Stimulated activated CD4-positive, alpha-beta T cell treated with anti-CD3 and anti-CD28 coated beads, Interleukin-15, amount 100 ng/mL, for 24 hours (primary cell): Measurements from ENCODE around the gene MIER2.
A peak's percentile ranks its signal among the peaks of the same experiment; 100 is the strongest.

ENCODE experiments used
- DNase-seq: peaks from one replicate; pipeline ENCODE4 v3.0.0-alpha.2; 2020

The MIER2 gene

DNA sequence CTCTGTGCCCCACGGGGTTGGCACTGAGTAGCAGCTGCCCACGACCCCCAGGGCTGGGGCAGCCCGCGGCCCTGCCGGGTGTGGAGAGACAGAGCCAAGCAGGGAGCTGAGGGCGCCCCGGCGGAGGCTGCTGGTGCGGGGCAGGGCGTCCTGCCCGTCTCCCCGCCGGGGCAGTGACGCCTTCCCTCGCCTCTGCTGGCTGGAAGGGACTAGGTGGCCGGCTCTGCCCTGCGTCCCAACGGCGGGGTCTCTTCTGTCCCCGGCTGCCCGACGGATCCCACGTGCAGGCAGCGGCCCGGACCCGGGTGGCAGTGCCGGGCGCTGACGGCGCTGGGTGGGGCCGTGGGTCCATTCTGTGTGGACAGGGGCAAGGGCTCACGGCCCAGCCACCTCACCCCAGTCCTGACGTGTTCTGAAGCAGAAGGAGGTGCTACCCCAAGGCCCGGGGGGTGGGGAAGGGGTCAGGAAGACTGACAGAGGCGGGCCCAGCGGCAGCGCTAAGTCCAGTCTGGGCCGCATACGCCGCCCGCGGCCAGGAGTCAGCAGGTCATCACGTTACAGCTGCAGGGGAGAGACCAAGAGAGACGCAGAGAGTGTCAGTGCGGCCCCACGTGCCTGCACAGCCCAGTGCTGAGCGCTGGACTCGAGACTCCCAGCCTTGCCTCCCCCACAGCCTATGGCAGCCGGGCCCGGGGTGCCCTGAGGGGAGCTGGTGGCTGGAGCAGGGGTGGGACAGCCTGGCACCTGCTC, 38.3 kb downstream of the MIER2 start:
- DNase-seq = no peak

DNA sequence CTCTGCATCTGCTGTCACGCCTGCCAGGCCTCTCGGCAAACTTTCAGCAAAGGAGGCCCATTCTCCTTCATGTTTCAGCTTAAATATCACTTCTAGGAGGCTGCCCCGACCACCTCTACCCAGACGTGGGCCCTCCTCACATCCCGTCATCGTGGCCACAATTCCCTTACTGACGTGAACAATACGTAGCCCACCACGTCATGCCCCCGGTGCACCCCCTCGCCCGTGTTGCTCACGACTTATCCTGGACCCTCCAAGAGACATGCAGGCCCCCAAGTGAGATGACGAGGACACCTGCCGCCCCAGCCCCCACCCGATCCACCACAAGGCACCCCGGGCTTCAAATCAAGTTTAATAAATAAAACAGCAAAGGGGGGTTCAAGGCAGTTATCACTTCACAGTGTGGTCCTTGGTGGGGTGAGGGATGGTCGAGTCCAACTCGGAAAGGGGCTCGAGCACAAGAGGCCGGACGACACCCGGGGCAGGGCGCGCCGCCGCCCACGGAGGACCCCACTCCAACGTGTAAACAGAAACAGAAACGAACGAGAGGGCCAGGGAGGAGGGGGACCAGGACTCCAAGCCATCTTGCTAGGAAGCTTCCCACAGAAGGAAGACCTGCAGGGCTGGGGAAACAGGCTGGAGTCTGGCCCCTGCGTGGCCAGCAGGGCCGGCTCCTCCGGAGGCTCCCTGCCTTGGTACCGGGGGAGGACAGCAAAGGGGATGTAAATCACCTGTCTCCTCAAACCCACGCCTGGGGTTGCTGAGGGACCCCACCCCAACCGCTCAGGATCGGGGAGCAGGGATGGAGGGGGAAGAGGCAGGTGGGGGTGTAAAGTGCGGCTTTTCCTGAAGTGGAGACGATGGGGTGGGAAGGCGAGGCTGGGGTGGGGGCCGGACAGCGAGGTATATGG, 39.1 kb downstream of the MIER2 start:
- DNase-seq = no peak

DNA sequence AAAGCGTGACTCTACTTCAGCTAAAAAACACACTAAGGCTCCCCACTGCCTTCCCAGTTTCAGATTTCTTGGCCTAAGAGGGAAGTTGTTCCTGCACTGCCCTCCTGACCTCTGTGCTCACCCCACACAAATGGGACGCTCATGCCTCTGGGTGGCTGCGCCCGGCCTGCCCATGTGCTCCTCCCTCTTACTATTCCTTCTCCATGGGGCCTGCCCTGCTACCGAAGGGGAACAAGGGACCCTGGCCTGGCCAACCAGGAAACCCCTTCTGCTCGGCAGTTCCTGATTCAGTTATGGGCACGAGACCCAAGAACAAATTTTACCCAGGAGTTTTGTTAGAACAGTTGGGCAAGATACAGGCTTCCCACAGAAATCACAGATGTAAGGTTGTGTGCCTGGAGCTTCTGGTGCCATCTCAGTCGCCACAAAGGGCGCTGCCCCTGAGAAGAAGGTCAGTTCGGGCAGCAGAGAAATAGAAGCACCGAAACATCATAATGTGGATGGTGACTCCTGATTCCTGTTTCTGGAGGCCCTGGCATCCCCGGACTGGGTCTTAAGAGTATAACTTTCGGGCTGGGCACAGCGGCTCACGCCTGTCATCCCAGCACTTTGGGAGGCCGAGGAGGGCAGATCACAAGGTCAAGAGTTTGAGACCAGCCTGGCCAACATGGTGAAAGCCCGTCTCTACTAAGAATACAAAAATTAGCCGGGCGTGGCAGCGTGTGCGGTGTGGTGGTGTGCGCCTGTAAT, 47.9 kb downstream of the MIER2 start:
- DNase-seq = no peak

DNA sequence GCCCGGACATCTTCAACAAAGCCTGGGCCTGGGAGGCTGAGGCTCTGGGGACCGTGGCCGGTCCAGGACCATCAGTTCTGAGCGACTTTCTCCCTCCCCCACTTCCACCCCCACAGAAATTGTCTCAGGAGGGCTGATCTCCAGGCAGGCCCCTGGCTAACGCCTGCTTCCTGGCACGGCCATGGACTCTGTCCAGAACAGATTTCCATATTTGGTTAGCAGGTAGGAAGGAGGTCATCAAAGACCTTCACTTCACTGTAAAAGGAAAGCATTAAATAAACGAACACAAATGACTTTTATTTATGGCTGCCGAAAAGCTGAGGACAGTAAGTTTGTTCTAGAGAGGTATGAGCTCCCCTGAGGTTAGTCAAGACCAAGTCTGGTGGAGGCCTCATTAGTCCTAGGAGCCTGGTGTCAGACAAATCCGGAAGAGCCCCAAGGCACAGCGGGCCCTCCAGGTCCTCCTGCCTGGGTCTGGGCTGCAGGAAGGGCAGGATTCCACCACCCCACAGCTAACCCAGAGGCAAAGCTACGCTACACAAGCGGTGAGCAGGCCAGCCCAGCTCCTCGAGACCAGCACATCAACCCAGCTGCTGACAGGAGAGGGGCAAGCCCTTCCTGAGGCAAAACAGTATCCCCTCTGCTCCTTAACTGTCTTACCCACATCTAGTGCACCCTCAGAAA, 48.8 kb downstream of the MIER2 start:
- no peak for DNase-seq

DNA sequence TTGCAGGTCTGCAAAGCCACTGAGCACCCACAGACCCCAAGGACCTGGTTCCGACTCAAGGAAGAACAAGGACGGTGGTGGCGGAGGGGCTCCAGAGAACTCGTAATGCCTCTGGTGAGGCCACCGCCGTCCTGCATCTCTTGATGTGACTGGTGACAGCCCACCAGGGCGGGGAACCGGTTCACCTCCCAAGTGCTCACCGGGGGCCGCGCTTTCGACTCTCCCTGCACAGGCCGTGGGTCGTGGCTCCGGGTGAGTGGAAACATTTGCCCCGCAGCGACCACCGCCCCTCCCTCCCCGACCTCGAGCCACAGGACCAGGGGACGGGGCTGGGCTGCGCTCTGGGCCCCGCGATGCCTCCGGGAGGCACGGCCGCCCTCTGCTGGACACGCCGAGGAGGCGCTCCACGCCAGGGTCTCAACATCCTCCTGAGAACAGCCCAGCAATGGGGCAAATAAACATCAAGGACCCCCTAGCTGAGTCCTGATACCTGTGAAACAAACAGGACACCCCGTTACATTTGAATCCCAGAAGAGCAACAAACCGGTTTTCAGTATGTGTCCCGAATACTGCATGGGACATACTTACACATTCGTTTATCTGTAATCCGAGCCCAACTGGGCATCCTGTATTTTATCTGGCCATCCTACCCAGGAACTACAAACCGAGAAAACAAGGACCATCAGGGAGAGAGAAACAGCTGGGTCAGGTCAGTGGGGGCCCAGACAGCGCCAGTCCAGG, 49.5 kb downstream of the MIER2 start:
- peak; percentile 69 for DNase-seq

DNA sequence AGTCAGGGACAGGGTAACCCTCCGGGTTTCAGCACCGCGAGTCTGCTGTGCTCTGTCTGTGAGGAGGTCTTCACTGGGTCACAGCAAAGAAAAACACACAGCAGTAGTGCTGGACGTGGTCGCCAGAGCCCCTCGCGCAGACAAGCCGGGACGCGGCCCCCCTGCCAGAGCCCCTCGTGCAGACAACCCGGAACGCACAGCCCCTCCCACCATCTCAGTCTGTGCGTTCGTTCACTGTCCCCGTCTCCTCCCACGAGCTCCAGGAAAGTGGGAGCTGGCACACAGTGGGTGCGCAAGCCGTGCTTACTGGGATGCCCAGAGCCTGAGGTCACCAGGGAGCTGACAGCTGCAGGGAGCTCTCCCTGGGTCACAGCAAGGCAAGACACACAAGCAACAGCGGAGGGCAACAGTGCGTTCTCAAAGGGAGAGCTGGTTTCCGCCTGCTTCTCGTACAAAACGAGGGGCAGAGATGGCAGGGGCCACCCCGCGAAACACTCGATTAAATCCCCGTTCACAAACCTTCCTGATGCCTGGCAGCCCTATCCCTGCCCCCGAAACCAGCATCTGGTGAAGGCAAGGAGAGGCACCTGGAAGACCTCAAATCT, 50.2 kb downstream of the MIER2 start:
- no peak for DNase-seq

DNA sequence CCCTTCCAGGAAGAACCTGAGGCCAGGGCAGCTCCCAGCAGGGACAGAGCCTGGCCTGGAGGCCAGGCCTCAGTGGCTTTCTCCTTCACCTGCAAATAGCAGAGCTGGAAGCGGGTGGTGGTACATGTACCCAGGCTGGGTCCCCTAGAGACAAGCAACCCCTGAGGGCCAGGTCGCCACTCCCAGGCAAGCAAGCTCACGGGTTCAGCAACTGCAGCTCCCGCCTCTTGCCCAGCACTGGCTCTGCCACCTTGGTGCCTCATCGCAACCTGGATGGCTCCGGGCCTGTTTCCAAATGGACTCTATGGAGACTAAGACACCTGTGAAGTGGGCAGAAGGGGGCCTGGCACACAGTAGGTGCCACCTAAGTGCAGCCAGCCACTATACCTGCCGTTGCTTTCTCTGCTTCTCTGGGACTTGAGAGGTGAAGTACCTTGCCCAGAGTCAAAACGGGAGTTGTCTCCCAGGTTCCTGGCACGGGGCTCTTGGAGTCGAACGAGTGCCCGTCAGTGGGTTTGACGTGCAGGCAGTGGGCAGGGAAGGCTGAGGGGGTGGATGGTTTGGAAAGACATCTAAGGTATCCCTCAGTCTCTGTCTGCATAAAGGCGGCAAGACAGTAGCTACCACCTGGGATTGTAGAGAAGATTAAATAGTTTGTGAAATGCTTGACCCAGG, 51.0 kb downstream of the MIER2 start:
- DNase-seq = no peak

DNA sequence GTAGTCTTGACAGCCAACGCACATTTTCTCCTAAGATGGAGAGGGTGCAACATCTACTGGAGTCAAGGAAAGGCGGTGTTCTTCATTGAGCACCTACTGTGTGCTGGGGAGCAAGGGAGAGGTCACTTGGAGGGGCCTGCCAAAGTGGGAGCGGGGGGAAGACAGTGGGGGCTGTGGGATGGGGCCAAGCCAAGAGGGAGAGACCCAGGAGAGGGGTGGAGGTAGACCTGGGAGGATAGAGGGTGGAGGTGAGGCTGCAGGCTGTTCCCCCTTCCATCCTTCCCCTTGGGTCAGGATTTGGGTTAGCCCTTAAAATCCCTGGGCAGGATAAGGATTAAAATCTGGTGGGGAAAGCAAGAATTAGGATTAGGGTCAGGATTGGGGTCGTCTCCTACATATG, 51.6 kb downstream of the MIER2 start:
- DNase-seq = no peak

DNA sequence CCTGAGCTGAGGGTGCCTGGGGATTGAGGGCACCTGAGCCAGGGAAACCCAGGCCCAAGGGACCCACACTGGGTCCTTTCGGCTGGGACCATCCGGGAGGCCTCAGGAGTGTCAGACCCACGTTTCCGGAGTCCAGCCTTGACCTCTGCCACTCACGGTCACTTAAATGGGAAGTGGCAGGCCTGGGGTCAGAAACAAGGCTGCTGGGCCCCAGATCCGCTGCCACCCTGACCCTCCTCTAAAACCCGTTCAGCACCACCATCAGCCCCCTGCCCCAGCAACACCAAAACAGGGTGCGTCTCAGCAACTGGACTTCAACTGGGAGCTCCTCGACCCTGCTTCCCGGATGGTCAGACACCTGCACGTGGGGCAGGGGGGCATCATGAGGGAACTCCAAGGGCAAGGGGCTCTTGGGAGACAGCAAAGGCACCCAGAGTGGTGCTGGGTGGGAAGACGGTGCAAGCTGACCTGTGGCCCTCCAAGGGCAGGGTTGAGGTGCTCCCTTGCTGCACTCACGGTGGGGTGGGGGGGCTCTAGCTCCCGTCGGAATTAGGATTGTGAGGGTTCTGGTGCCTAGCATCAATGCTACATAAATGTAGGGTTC, 52.2 kb downstream of the MIER2 start:
- DNase-seq = no peak

DNA sequence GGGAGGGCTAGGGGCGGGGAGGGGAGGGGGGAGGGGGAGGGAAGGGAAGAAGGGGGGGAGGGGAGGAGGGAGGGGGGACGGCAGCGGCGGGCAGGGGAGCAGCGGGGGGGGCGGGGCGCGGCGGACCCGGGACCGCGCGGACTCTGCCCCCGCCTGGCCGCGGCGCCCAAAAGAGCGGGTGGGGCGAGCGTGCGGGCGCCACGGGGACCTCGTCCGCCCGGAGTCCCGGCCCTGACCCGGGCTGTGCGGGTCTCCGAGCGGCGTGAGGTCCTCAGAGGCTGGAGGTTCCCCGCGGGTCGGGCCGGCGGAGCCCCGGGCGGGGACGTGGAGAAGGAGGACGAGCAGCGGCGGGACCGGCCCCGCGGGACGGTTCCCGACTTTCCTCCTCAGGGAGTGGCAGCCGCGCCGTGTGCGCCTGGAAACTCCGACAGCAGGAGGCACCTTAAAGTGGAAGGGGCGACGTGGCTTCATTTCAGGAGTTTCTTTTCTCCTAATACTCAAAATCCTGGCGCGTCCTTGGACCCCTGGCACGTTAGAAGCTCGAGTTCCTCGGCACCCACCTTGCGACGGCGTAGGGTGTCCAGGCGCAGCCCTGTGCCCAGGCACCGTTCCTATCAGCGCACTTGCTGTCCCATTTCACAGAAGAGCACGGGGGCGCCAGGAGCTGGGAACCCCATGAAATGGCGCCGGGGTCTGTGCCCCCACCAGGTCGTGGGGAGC, 52.9 kb downstream of the MIER2 start:
- no peak for DNase-seq

DNA sequence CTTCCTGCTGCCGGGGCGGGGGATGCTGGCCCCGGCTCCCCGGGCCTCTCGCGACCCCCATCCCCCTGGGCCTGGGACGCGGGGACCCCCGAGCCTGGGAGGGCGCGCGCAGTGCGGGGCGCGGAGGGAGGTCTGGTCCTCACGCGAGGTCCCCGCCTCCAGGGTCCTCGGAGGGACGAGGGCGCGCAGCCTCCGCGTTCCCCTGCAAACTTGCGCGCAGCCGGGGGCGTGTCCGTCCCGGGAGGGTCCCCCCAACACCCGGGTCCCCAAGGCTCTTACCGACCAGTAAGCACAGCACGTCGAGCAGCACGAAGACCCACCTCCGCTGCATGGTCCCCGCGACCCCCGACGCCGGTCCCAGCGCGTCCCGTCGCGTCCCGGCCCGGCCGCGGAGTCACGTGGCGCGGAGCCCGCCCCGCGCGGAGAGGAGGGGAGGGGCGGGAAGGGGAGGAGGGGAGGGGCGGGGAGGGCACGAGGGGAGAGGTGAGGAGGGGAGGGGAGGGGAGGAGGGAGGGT, 53.5 kb downstream of the MIER2 start, which contains the start of gene PLPP2:
TSS of gene PLPP2 (minus strand) at position 398 of the 516 bp plus-strand sequence. CDS start at position 331, 67 bp downstream.
- DNase-seq = no peak

DNA sequence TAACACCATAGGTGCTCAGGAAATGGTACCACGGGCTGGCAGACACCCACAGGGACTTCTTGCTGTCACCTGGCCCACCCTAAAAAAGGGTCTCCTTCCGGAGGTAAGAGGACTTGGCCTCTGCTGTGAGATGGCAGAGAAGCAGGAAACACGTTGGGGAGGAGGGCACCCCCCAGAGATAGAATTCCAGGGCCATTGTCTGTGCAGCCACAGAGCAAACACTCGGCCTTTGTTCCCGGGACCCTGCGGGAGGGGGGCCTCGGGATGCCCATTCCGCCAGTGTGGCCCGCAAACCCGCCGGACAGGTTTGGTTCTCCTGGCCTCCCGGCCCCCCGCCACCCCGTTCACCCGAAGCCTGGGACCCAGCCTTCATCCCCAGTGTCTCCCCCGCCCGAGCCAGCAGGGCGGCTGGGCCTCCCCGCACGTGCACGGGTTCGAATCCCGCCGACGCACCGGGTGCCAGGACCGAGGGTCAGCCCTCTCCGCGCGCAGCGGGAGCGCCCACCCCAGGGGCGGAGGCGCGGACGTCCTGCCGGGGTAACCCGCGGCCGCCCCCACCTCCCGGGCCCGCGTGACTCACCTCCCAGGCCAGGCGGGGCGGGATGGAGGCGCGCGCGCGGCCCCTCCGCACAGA, 54.1 kb downstream of the MIER2 start:
- DNase-seq = peak; percentile 33

DNA sequence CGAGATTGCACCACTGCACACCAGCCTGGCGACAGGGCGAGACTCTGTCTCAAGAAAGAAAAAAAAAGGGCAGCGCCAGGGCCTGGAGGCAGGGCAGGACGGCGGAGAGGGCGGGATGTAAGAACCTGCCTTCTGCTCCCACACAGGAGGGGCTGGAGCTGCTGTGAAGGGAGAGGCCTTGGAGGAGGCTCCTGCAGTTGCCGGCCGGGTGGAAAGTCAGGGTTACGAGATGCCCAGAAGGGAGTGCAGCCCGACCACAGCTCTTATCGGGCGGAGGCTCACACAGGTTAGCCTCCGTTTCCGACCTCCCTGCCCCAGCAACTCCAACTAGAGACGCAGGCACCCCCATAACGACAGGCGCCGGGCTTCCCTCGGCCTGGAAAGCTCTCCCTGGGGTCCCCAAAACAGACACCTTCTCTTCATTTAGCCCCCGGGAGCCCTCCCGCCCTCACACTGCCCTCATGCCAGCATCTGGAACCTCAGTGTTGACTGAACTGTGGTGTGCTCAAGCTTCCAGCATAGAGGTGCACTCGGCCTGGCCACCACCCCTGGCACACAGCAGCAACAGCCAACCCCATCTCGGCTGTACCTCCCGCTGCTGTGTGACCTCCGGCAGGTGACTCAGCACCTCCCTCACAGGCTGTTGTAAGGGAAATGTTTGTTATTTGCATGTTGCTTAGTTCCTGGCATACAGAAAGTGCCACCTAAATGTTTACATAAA, 54.8 kb downstream of the MIER2 start:
- peak; percentile 44 for DNase-seq

DNA sequence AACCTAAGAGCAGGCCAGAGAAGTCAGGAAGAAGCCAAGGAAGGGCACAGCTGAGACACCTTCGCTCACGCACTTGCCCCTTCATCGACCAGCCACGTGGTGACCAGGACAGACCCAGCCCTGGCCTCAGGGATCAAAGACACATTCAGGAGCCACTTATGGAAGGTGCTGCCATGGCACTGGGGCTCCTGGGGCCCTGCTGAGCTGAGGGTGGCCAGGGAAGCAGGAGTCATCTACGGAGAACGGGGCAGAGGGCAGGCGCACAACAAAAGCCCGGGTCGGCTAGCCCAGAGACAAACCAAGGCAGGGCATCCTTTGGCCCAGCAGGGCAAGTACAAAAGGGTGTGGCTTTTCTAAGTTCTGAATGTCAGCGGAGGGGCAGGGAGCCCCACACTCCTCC, 55.7 kb downstream of the MIER2 start:
- DNase-seq = no peak

DNA sequence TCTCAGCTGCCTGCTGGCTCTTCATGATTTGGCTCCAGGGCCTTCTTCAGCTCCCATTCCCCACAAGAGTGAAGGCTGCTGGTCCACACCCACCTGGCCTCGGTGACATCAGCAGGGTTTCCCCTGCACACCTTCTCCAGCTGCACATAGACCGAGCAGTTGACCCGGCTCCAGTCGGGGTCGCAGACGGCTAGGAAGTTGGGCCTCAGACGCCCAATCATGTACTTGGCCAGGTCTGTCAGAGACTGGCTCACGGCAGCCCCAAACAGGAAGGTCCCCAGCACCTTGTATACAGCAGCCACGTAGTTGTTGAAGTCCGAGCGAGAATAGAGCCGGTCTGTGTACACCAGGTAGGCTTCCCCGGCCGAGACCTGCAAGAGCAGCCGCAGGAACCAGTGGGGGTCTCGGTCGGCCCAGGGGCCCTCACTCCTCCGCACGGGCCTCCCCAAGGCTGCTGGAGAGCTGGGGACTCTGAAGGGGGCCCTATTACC, 57.2 kb downstream of the MIER2 start:
- no peak for DNase-seq

DNA sequence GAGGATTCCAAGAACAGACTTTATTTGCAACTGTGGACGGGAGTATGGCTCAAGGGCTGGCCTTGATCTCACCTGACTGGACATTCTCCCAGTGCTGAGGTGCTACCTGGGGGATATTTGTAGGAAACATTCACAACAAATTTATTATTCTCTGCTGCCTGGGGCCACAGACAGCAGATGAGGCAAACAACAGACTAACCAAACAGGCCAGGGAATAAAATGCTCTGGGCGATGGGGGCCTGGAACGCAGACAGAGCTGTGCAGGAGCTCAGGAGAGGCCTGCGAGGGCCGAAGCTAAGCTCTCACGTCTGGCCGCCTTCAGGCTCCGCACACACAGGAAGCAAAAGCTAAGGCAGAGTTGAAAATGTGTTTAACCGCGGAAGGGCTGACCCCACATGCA, 61.2 kb downstream of the MIER2 start:
- no peak for DNase-seq

DNA sequence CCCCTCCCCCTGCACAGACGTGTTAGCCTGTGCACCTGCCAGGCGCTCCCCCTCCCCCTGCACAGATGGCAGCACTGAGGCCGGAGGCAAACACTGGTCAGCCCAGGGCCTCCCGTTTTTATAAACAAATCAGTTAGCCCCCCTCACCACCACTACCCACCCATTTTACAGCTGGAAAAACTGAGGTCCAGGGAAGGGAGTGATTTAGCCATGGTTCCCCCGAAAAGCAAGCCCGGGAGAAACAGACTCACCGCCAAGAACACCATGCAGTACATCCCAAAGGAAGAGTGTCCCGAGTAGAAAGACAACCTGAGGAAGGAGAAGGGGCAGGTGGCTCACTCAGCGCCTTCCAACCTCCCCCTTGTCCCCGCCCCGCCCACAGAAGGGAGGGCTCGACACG, 62.1 kb downstream of the MIER2 start:
- DNase-seq = no peak

DNA sequence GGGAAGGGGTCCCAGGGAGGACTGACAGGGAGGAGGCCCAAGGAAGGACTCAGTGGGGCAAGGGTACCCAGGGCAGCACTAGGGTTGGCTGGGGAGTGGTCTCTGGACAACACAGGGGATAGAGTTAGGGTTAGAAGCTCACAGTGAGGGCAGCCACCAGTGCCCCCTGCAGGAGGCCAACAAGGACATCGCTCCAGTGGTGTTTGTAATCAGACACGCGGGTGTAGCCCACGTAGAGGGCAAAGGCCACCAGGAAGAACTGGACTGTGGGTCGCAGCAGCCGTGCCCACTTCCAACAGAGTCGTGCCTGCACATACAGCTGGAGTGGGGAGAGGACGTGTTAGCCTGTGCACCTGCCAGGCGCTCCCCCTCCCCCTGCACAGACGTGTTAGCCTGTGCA, 62.6 kb downstream of the MIER2 start:
- DNase-seq = no peak
